Measurements from ENCODE around the gene LUM.

GRCh38 chr12:91104812-91105466, 6.4 kb downstream of the LUM start:
- TF ChIP-seq CTCF (IDR thresholded peaks at IDR 0.05 in 4 of 5, conservative IDR thresholded peaks at IDR 0.05 in 1 of 5), result no peak
- TF ChIP-seq POLR2A (IDR thresholded peaks at IDR 0.05), result no peak

Data from gastrocnemius medialis (tissue), 4 donors.